Suppressor macrophage (primary cell): ENCODE results near the gene DNAJC5.

ENCODE experiments used
- DNase-seq, 4 experiments: peaks; one replicate each; pipeline ENCODE4 v3.0.0-alpha.2; 2020 to 2022

DNAJC5 gene

DNA sequence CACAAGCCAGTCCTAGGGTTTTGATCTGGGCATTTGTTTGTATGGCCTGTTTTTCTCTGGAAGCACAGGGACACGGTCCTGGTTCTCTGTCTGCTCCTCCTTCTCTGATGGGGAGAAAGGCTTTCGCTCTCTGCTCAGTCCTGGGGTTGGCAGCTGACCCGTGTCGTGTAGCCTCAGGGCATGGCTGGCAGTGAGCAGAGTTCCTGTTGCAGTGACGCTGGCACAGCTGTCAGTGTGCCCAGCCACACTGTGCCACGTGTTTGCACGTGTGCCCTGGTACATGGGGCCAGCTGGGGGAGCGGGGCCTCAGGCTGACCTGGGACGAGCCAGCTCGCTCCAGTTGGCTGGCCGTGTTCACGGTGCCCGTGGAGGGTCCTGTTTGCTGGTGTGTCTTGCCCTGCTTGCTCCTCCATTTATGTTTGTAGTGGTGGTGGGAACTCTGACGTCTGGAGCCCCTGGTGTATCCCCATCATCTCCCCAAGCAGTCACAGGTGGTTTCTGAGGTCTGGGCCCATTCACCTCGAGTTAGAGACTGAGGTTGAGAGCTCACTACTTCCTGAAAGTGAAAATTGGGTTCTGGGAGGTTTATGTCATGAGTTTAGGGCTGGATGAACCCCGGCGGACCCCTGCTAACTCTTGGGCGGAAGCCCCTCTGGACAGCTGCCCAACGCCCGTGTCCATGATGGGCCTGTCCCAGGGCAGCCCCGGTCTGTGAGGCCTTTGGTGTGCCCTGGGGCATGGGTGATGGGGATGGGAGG lies 10.2 kb upstream of the DNAJC5 start:
- no peak for DNase-seq

DNA sequence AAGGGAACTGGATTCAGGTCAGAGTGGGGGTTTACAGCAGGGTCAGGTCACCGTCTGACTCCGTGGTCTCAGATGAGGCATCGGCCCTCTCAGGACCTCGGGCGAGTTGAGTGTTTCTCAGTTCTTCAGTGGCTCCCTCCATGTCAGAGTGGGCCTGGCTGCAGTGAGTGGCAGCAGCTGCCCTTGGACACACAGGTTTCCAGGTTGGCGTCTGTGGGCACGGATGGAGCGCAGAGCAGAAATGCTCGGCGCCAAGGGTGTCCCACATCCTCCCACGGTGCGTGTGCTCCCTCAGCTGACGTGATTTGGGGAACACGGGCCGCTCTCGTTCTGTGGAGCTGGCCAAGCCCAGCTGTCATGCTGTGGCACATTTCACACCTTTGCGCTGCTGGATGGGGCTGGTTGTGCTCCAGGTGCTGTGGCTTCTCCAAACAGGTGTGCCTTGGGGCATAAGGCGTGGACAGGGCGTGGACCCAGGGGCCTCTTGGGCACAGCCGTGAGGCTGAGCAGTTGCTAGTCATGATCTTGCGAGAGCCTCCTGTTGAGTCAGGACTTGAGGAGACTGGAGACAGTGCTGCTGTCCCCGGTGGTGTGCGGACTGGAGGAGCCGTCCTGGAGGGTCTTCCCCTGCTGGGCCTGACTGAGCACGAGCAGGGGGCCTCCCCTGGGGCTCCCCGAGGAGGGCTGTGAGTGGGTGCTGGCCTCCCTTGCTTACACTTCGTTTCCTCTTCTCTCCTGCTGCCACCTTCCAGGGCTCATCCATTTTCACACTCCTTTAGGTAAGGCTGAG lies 9.5 kb upstream of the DNAJC5 start:
- DNase-seq = no peak

DNA sequence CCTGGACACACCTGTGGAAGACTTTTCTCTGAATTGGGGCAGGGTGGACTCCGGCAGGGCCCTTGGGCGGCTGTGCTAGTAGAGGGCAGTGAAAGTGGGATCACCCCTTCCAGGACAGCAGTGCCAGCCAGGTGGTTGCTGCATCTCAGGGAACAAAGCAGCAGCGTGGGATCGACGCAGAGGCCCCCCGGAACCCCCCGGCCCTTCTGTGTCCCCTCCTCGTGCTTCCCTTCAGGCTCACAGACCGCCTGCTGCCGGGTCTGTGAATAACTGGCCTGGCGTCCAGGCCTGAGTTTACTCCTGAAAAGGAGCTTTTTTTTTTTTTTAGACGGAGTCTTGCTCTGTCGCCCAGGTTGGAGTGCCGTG lies 8.9 kb upstream of the DNAJC5 start:
- DNase-seq = no peak

GRCh38 chr20:63886921-63887320 lies 8.0 kb upstream of the DNAJC5 start:
- no peak for DNase-seq

GRCh38 chr20:63889241-63890200 lies 5.4 kb upstream of the DNAJC5 start:
- peak; percentile 25 to 59 (median 46) for DNase-seq

- DNase-seq = peak in 2 of 4 experiments; percentile 22 to 39
Observed at GRCh38 chr20:63890201-63890576, 4.7 kb upstream of the DNAJC5 start.

GRCh38 chr20:63890616-63891015 lies 4.3 kb upstream of the DNAJC5 start:
- DNase-seq = no peak

DNA sequence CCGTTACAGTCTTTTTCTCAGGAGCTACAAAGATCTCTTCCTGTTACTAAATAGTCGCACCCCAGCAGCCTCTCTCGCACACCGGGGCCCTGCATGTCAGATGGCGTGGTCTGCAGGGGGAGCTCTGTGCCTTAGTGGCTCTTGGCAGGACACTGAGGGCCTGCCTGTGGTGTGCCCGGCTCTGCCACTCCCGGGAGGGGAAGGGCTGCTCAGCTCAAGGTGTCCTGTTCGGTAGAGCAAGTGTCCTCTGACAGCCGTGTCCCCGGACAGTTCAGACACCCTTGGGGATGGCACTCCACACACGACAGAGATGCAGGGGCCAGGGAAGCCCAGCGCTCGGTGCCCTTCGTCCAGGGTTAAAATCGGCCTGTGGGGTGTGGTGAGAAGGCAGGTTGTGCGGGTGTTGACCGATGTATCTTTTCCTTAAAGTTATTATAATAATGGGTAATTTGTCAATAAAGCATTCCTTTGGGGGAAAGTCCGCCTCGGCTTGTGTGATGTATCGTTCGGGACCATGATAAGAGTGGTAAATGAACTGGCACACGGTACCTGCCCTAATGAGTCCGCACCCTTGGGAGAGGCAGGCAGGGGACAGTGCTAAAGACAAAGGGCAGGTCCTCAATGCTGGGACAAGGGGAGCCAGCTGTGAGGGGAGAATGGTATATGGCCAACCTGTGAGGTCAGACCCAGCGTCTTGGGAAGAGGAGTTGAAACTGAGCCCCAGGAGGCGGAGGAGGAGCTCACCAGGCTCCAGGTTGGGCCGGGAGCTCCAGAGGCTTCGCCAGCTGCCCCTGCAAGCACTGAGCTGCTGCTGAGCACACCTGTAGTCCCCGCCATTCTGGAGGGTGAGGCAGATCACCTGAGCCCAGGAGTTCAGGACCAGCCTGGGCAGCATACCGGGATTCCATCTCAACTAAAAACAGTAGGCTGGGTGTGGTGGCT lies 3.6 kb upstream of the DNAJC5 start:
- DNase-seq = peak in 1 of 4 experiments; percentile 18

DNA sequence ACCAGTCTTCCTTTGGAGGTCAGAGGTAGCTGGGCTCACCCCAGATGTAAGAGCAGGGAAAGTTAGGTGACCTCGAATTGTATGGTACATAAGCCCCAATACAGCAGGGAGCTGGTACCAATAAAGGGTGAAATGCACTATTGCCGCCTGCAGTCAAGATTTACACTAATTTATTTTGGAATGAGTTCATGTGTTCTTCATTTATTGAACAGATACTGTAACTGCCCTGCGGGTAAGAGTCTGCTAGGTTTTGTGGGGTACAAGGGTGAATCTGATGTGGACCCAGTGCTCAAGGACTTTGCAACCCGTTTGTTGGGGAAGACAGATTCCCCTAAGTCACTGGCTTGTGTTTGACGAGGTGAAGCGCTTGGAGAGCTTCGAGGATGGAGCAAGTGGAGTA lies 2.5 kb upstream of the DNAJC5 start:
- no peak for DNase-seq

GRCh38 chr20:63893999-63894357 lies 948 bp upstream of the DNAJC5 start:
- DNase-seq = no peak

- peak in 1 of 4 experiments; percentile 43 for DNase-seq
Observed at GRCh38 chr20:63895202-63895951, 451 bp downstream of the DNAJC5 start.

DNA sequence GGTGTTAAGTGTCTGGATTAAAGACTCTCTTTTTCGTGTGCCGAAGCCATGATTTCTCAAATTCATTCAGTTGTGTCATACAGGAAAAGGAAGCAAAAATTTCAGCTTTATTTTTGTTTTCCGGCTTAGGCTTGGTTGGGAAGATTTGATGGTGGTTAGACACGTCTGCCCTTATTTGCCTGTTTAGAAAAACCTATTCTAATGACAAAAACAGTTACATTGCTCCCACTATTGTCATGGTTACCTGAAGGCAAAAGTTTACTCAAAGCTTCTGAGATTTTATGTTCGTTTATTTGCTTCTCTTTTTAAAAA lies 982 bp downstream of the DNAJC5 start:
- peak in 1 of 4 experiments; percentile 21 for DNase-seq

DNA sequence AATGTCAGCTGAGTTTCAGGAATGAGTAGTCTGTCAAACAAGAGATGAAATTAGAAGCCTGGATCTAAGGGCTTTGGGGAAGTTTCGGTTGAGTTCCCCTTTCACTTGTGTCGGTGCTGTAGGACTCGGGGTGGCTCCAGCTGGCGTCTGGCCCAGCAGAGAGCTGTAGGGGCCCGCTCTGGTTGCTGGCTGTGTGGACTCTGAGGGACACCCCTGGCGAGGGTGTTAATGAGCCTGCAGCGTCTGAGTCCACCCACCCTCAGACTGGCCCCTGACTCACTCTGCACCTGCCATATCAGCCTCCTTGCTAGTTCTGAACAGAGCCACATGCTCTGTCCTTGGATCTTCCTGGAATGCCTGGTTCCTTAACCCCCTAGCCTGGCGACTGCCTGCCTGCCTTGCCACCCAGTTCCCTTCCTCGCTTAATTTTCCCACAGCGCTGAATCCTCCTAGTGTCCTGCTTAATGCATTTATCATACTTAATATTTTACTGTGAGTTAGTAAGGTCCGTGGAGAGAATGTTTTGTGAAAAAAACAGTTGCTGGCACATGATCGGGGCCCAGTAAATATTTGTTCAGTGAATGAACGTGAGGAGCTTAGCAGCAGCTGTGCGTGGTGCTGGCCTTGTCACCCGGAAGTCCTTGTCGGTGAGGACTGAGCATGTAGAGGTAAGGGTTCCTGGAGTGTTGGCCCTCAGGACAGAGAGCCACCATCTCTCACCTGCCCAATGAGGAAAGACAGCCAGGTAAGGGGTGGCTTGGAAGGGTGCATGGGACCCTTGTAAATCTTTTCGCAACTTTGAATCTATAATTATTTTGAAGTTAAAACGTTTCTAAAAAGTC lies 1.6 kb downstream of the DNAJC5 start:
- peak; percentile 84 to 93 (median 89) for DNase-seq

DNA sequence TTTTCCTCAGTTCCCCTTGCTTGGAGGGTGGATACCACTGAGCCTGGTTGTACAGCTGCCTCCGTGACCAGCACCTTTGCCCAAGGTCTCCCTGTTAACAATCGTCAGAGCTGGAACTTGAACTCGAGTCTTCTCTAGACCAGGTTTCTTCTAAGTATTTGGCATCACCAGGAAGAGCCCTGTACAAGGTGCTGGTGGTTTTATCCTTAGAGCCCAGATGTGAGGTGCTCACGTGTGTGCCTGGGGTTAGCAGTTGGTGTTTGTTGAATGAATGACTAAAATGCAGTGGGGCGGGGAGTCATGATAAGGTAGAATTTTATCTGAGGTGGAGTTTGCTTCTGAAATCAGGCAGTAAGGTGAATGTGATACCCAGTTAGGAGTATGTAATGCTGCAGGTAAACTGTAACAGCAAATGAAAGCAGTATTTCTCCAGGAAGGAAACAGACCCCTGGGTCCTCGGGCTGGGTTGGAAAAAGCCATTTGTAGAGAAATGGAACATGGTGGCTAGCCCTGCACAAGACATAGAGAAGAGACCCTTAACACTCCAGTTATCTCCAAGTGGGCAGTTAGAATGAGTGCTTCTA lies 3.1 kb downstream of the DNAJC5 start:
- no peak for DNase-seq

DNA sequence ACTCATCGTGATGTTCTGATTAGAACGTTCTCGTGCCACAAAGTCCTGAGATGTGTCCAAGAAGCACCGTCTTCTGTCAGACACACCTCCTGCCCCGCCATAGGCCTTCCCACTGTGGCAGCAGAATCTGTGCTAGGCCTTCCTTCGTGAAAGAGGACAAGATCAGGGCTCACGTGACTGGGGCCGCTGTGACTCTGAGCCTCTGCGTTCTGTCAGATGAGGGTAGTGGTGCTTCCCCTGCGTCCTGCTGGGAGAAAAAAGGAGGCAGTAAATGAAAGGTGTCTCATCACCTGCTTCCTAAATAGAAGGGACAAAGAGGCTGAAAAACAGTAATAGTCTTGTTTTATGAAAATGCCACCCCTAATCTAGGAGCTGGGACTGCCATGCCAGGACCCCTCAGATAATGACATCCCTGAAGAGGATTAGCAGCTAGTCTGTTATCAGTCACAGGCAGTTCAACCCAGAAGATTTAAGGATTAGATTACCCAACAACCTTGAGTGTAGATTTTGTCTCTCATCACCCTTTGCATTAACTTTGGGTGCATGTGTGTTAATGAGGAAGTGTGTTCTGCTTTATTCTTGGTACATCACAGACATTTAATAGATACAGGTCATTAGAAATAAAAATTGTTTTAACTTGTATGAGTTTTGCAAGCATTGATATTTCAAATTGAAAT lies 4.1 kb downstream of the DNAJC5 start:
- DNase-seq = peak in 3 of 4 experiments; percentile 48 to 75 (median 67)

- DNase-seq = peak; percentile 29 to 75 (median 70)
Observed at GRCh38 chr20:63900413-63900812, 5.5 kb downstream of the DNAJC5 start.

DNA sequence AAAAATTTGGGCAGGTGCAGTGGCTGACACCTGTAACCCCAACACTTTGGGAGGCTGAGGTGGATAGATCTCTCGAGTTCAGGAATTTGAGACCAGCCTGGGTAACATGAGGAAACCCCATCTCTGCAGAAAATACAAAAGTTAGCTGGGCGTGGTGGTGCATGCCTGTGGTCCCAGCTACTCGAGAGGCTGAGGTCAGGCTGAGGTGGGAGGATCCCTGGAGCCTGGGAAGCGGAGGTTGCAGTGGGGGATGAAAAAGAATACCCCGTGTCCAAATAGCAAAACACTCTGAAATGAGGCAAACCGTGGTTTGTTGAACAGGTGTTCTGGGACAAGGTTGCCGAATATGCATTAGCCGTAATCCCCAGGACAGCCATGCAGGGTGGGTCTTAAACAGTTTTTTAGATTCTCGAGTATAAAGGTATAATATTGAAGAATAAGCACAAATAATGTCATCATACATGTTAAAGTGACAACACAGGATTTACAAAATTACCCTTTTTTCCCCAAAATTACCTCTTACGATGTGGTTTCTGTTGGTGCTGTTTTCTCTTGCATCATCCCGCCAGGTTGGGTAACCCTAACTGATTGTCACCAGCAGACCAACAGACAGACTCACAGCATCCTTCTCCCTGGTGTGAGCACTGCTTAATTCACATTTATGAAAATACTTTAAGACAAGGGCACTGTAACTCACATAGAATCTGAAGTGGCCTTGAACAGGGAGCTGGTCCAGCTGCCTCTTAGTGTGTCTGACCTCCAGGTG lies 9.1 kb downstream of the DNAJC5 start:
- peak in 2 of 4 experiments; percentile 27 to 30 for DNase-seq

GRCh38 chr20:63908008-63908682 lies 13.2 kb downstream of the DNAJC5 start:
- DNase-seq = no peak
